Activated effector memory CD4-positive, alpha-beta T cell treated with anti-CD3 and anti-CD28 coated beads, Interleukin-2, amount 50 U/mL, for 16 hours (primary cell): ENCODE data around the gene ACAA1.
A peak's percentile ranks its signal among the peaks of the same experiment; 100 is the strongest.
"Not testable (repeated sequence)": the region's sequence is repeated elsewhere in the genome, so short reads cannot be mapped to it uniquely, and the experiment has no call there.

Experiments
- DNase-seq: peaks from one replicate; pipeline ENCODE4 v3.0.0-alpha.2; 2020

ACAA1 gene

DNA sequence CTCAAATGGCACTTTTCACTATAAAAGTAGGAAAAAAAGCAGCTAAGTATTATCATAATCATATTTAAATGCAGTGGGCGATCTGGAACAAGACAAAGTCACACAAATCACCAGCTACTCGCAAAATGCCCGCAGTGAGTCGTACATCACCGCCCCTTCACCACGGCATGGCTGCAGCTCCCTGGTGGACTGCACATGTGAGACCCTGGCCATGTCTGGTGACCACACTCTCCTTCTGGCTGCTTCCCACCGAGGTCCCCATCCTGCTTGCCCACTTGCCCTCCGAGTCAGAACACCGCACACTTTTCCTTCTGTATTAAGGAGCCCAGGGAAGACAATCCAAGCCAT is 38.6 kb downstream of the ACAA1 start:
- no peak for DNase-seq

GRCh38 chr3:38097446-38098375 is 39.2 kb downstream of the ACAA1 start:
- DNase-seq: no peak

DNA sequence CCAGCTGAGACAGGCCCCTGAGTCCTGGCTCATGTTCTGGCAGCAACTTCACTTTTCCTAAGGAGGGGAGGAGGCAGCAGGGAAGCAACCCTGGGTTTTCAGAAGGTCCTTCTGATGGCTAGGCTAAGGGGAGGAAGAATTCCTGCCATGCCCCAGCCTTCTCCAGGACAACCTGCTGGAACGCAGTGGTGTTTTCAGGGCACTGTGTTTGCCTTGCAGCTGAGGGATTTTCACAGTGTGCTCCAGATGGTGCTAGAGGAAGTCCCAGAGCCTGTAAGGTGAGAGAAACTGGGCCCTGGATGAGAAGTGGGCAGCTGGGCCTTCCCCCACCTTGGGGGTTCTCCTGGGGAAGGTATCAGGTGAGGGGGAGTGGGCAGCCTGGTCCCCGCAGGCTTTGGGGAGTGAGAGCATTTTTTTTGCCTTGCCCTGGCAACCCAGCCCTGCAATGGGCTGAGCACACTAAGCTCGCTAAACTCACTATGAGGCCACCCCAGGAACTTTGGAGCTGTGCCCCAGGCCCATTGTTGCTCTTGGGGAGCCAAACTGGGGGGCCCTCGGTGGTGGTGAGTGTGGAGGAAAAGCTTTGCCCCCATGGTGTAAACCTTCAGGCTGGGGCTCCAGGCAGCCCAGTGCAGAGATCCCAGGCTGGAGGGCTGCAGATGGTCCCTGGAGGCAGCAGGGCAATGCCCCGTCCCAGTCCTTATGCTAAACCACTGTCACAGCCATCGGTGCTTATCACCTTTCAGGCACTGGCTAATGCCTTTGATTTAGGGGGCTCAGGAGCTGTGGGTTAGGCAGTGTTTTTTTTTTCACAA is 41.1 kb downstream of the ACAA1 start:
- DNase-seq: no peak

DNA sequence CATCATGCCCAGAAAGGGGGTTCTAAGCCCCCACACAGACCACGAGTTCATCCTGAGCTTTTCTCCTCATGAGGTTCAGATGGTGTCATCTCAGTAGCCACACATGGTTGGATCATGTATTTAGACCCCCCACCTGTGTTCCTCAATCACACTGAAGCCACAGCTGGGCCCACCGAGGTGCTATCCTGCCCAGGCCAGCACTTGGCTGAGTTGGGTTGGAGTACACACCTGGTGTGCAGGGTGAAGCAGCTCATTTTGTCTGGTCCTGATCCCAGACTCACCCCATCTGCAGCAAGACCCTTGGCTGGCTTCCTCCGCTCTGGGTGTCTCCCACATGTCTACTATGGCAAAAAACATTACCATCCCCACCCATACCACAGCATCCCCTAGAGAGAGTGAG is 41.9 kb downstream of the ACAA1 start:
- DNase-seq: no peak

DNA sequence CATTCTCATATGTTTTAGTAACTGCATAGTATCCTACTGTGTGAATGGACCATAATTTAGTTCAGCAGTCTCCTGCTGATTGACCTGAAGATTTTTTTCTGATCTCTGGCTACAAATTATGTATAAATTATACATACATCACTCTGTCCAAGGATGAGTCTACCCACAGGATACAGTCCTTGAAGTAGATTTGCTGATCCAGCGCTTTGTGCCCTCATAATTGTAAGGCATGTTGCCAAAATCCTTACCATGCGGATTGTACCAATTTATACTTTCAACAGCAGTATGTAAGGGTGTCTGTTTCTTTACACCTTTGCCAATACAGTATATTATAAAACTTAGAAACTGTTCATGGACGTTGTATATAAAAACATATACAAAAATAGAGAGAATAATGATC is 46.5 kb downstream of the ACAA1 start:
- no peak for DNase-seq

DNA sequence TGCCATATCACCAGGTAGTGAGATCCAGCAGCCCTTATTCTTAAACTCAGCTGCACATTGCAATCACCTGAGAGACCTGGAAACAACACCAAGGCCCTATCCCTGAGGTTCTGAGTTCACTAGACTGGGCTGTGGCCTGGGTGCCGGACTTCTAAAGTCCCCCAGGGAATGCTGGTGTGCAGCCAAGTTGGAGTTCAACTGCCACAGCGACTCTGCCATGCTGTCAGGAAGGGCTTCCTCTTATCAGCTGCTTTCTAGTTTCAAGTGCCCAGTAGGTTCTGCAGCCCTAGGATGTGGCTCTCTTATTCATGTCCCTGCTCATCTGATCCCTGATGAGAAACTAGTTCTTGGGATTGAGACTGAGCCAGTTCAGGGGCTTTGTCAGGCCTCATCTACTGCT is 47.8 kb downstream of the ACAA1 start:
- DNase-seq: no peak

- DNase-seq: no peak
Measured at GRCh38 chr3:38088126-38089078, 48.5 kb downstream of the ACAA1 start.

GRCh38 chr3:38087278-38087677 is 49.6 kb downstream of the ACAA1 start:
- not testable (repeated sequence) for DNase-seq

GRCh38 chr3:38086496-38086895 is 50.4 kb downstream of the ACAA1 start:
- no peak for DNase-seq

GRCh38 chr3:38085943-38086324 is 51.0 kb downstream of the ACAA1 start:
- no peak for DNase-seq

- no peak for DNase-seq
Measured at GRCh38 chr3:38085311-38085942, 51.5 kb downstream of the ACAA1 start.

- DNase-seq: peak; percentile 70
Measured at GRCh38 chr3:38084334-38085310, 52.3 kb downstream of the ACAA1 start.

GRCh38 chr3:38083871-38084333 is 53.0 kb downstream of the ACAA1 start:
- no peak for DNase-seq

DNA sequence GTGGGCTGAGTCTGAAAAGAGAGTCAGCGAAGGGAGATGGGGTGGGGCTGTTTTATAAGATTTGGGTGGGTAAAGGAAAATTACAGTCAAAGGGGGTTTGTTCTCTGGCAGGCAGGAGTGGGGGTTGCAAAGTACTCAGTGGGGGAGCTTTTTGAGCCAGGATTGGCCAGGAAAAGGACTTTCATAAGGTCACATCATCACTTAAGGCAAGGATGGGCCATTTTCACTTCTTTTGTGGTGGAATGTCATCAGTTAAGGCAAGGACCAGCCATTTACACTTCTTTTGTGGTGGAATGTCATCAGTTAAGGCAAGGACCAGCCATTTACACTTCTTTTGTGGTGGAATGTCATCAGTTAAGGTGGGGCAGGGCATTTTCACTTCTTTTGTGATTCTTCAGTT is 53.7 kb downstream of the ACAA1 start:
- not testable (repeated sequence) for DNase-seq

DNA sequence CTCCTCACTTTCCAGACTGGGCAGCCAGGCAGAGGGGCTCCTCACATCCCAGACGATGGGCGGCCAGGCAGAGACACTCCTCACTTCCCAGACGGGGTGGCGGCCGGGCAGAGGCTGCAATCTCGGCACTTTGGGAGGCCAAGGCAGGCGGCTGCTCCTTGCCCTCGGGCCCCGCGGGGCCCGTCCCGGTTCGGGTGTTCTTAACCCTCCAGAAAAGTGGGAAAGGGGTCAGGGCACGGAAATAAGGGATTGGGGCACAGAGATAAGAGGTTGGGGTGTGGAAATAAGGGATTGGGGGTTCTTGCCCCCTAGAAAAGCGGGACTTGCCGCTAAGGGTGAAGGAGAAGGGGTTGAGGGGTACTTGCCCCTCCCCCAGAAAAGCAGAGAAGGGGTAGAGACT is 54.6 kb downstream of the ACAA1 start:
- not testable (repeated sequence) for DNase-seq

DNA sequence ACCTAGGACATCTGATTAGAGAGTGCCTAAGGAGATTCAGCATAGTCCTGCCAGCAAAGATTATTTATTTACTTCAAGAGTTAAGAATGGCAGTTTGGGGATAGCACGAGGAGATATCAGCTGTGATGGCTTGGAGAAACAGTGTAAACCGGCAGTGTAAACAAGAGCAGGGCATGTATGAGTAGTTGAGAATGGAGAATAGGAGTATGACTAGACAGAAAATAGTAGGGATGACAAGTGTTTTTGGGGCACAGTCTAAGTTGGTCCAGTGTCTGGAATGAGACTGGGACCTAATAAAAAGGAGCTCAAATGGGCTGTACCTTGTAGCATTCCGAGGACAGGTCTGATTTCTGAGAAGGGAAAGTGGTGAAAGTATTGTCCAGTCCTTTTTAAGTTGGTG is 59.9 kb downstream of the ACAA1 start:
- DNase-seq: not testable (repeated sequence)
